Brain microvascular endothelial cell (primary cell): ENCODE measurements around the gene CNN3.

ENCODE experiments used
- DNase-seq: peaks from one replicate; pipeline ENCODE4 v3.0.0-alpha.2; 2020
- H3K27ac ChIP-seq: fragments of 250-450 bp; sonication (Bioruptor Pico); 2 replicates; pipeline ENCODE4 v1.5.1; 2020; ENCODE audit warnings: mild to moderate bottlenecking, moderate library complexity
- H3K27me3 ChIP-seq: fragments of 250-450 bp; sonication (Bioruptor Pico); replicated peaks from 2 replicates; pipeline ENCODE4 v1.5.1; 2020; ENCODE audit warnings: mild to moderate bottlenecking
- H3K36me3 ChIP-seq: fragments of 250-450 bp; sonication (Bioruptor Pico); replicated peaks from 2 replicates; pipeline ENCODE4 v1.5.1; 2020; ENCODE audit warnings: mild to moderate bottlenecking
- H3K4me3 ChIP-seq: 2 replicates; pipeline ENCODE4 v1.5.1; 2011; ENCODE audit warnings: low read depth, mild to moderate bottlenecking, control low read depth, low read length, moderate library complexity
- CTCF ChIP-seq: IDR thresholded peaks from 2 replicates; pipeline ENCODE4 v1.5.1; 2011; ENCODE audit warnings: low read depth, mild to moderate bottlenecking, moderate library complexity, low read length, control low read depth, inconsistent platforms; ENCODE audit errors: missing control alignments
- in situ Hi-C: cut with HindIII; loops from 2 replicates; pipeline ENCODE4 v1.10.0; 2017; ENCODE audit warnings: low sequenced_read_pairs, low pct_ligation_motif_present

Gene CNN3

DNA sequence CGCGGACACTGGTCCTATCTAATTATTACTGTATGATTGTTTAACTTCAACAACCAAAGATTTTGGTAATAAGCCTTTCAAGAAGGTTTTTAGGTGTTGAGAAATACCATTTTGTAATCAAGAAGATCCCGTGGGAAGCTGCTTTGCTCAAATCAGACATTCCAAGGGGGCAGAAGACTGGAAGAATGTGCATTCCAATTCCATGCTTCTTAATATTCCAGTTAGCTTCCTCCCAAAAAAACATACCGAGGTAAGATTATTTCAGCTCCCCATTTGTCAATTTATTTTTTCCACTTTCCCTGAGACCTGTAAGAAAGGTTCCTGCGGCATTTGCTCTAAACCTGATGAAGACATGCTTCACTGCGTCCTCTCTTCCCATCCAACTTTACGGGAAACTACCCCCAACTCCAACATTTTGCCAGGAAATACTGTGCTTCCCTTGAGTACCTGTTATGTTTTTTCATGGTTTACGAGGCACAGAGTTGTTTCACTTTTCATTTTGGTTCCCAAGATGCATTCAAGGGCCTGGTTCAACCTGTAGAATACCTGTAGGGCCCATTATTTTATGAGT lies 4.1 kb downstream of the CNN3 start:
- H3K4me3 ChIP-seq = peak overlapping the region; percentile 6
- in situ Hi-C loops = no loop called here
- H3K27ac ChIP-seq = peak overlapping the region; percentile 11
- no peaks in the 10 kb centered on the region for H3K27me3 ChIP-seq
- no peak for DNase-seq
- no peaks in the 10 kb centered on the region for H3K36me3 ChIP-seq
- no peak for TF ChIP-seq CTCF

GRCh38 chr1:94921977-94922376 lies 4.9 kb downstream of the CNN3 start:
- no peak overlapping the region for H3K27ac ChIP-seq
- no peak overlapping the region for H3K4me3 ChIP-seq
- TF ChIP-seq CTCF = no peak
- in situ Hi-C loops = no loop called here
- DNase-seq = no peak
- H3K36me3 ChIP-seq = no peaks in the 10 kb centered on the region
- H3K27me3 ChIP-seq = no peaks in the 10 kb centered on the region

DNA sequence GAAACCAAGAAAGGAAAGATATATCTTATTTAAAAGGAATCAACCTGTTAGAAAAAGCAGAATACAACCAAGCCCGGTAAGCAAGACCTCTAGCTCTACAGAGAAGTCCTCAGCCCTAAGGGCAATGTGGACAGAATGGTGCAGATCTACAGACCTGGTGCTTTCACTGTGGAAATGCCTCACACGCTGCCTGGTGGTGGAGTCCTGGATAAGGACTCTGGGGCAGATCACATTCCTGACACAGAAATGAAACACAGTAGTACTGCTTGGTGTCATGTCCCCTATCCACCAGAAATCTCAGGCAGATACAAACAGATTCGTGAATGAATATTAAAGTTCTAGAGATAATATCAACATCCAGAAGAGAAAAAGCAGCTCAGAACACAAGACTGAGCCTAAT lies 6.8 kb downstream of the CNN3 start:
- no peaks in the 10 kb centered on the region for H3K36me3 ChIP-seq
- in situ Hi-C loops = no loop called here
- TF ChIP-seq CTCF = no peak
- DNase-seq = peak; percentile 25
- no peak overlapping the region for H3K27ac ChIP-seq
- H3K27me3 ChIP-seq = no peaks in the 10 kb centered on the region
- H3K4me3 ChIP-seq = no peak overlapping the region

DNA sequence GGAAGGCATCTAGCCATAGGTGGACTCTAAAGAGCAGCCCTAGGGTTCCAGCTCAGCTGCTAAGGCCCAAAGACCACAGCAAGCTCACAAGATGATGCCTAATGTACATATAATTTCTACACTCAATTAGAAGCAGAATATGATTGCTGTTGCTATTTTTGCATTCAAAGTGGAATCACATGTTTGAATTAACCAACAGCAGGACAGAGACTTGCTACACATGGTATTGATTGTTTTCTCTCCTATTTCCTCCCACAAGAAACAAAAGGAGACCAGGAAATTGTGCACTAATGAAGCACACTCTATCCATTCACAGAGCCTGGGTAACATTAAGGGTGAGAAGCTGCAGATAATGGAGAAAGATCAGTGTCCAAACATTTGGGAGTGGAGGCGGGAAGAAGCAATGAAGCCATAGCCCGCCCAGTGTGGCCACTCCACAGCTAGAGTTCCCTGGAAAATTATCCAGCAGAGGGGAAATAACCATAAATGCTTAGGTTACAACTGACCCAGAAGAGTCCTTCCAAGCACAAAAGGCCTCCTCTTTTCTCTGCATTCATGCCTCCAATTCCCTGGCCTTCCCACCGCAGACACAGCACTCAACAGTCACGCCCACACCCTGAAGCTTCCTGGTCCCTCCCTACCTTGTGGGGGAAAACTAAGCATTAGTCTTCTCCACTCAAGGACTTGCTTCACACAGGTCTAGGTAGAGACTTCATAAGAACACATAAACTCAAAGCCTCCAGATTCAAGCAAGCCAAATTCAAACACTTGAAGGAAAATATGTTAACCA lies 7.5 kb downstream of the CNN3 start:
- Histone ChIP-seq H3K36me3 (no peaks in the 10 kb centered on the region), H3K4me3 (no peak overlapping the region), H3K27me3 (no peaks in the 10 kb centered on the region), H3K27ac (no peak overlapping the region)
- no peak for TF ChIP-seq CTCF
- no peak for DNase-seq
- in situ Hi-C loops = no loop called here

DNA sequence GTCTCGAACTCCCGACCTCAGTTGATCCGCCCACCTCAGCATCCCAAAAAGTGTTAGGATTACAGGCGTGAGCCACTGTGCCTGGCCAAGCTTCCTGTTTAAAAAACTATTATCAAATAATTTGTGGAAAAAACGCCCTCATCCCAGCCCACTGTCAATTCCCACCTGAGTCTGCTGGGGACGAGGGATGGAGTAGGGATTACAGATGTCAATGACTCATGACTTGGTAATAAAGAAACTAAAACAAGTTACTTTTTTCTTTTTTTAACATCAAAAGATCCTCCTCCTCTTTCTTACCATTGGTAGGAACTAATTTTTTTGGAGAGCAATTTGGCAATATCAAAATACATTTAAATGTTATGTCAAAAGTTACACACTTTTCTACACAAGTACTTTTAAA lies 9.7 kb downstream of the CNN3 start:
- Histone ChIP-seq H3K4me3 (no peak overlapping the region), H3K27me3 (no peaks in the 10 kb centered on the region), H3K27ac (no peak overlapping the region), H3K36me3 (no peaks in the 10 kb centered on the region)
- no peak for TF ChIP-seq CTCF
- DNase-seq = no peak
- in situ Hi-C loops = no loop called here
